MM.1S (cell line): ENCODE data around the gene SLC38A10.

Source experiments
- EZH2phosphoT487 ChIP-seq: fragments of 300-600 bp; sonication (generic); IDR thresholded peaks from 2 replicates; pipeline ENCODE4 v1.6.1; 2018; ENCODE audit warnings: antibody characterized with exemption, low read length
- TF ChIP-seq, protein P1 (sequence below): fragments of 300-600 bp; sonication (generic); IDR thresholded peaks from 2 replicates; pipeline ENCODE4 v1.5.1; 2016; ENCODE audit warnings: antibody characterized with exemption, low read length, mixed read lengths

GRCh38 chr17:81212365-81212764 lies 82.7 kb downstream of the SLC38A10 start:
- TF ChIP-seq, protein P1, sequence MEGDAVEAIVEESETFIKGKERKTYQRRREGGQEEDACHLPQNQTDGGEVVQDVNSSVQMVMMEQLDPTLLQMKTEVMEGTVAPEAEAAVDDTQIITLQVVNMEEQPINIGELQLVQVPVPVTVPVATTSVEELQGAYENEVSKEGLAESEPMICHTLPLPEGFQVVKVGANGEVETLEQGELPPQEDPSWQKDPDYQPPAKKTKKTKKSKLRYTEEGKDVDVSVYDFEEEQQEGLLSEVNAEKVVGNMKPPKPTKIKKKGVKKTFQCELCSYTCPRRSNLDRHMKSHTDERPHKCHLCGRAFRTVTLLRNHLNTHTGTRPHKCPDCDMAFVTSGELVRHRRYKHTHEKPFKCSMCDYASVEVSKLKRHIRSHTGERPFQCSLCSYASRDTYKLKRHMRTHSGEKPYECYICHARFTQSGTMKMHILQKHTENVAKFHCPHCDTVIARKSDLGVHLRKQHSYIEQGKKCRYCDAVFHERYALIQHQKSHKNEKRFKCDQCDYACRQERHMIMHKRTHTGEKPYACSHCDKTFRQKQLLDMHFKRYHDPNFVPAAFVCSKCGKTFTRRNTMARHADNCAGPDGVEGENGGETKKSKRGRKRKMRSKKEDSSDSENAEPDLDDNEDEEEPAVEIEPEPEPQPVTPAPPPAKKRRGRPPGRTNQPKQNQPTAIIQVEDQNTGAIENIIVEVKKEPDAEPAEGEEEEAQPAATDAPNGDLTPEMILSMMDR = no peak
- no peak for TF ChIP-seq EZH2phosphoT487
